ENCODE measurements around the gene CEP72.

CEP72 gene

DNA sequence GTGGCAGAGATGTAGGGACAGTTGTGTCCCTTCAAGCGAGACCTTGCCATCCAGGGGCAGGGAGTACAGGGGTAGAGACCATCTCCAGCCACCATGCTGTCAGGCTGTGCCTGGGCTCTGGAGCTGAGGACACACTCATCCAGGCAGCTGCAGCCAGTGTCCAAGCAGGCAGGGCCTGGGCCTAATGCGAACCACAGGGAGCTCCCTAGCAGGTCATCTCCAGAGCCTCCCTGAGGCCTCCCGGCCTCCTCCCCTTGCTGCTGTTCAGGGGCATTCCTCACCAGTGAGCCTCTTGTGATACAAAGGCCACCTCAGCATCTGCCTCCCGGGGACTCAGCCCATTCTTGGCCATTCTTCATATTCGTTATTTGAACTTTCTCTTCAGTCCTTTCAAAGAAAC is 46.0 kb downstream of the CEP72 start:
- Histone ChIP-seq H3K9me3 (ENCODE audit: control insufficient read depth, insufficient read depth, low read length) (no peaks in the 10 kb centered on the region), H3K27me3 (ENCODE audit: control insufficient read depth, low read length) (no peaks in the 10 kb centered on the region), H3K79me2 (ENCODE audit: control insufficient read depth, low read length) (no peaks in the 10 kb centered on the region), H3K36me3 (ENCODE audit: control insufficient read depth, low read length) (peaks cover 69% of the 10 kb centered on the region), H3K4me1 (ENCODE audit: control insufficient read depth, low read length) (no peaks in the 10 kb centered on the region), H3K4me2 (ENCODE audit: low read length) (no peak overlapping the region), H3K9me2 (replicated peaks; ENCODE audit: control insufficient read depth, low read length) (no peaks in the 10 kb centered on the region), H4K20me1 (ENCODE audit: control insufficient read depth, insufficient read depth, low read depth, low read length) (no peaks in the 10 kb centered on the region), H3K27ac (ENCODE audit: low read depth, low read length) (no peak overlapping the region), H3K4me3 (ENCODE audit: low read length) (no peak overlapping the region), H3F3A (ENCODE audit: control insufficient read depth, insufficient read depth) (no peaks in the 10 kb centered on the region)
- no peak for TF ChIP-seq EZH2phosphoT487 (IDR thresholded peaks at IDR 0.05; ENCODE audit: borderline replicate concordance, low read length)
- TF ChIP-seq, protein P1, sequence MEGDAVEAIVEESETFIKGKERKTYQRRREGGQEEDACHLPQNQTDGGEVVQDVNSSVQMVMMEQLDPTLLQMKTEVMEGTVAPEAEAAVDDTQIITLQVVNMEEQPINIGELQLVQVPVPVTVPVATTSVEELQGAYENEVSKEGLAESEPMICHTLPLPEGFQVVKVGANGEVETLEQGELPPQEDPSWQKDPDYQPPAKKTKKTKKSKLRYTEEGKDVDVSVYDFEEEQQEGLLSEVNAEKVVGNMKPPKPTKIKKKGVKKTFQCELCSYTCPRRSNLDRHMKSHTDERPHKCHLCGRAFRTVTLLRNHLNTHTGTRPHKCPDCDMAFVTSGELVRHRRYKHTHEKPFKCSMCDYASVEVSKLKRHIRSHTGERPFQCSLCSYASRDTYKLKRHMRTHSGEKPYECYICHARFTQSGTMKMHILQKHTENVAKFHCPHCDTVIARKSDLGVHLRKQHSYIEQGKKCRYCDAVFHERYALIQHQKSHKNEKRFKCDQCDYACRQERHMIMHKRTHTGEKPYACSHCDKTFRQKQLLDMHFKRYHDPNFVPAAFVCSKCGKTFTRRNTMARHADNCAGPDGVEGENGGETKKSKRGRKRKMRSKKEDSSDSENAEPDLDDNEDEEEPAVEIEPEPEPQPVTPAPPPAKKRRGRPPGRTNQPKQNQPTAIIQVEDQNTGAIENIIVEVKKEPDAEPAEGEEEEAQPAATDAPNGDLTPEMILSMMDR (IDR thresholded peaks at IDR 0.05; ENCODE audit: low read depth, low read length, poor library complexity, severe bottlenecking) = no peak

DNA sequence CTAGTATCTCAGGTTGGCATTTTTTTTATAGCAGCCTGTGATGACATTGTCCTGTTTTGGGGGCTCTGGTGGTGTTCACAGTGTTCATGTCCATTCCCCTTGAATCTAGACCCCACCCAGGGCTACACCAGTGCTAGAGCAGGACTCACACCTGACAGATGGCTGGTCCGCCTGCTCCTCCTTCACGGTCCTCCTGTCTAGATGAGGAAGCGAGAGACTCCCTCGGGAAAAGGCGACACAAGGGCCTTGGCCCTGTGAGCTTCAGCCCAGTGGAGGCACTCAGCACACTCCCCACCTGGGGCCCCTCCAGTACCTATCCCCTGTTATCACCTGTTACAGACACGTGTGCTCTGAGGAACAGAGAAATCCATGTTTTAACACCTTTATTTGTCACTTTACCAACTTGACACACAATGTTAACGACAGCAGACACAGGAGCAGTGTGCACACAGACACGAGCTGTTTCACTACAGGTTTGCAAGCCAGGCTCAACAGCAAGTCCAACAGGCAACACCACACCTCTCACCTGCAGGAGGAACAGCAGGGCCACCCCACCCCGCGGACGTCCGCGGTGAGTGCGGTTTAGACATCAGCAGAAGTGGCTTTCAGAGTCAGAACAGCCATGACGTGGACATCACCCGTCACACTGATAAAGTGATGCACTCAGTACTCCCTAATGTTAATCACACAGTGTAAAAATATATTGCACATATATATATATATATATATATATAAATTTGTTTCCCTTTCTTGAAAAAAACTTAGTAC is 47.5 kb downstream of the CEP72 start:
- Histone ChIP-seq H3K9me3 (ENCODE audit: control insufficient read depth, insufficient read depth, low read length) (no peaks in the 10 kb centered on the region), H3F3A (ENCODE audit: control insufficient read depth, insufficient read depth) (no peaks in the 10 kb centered on the region), H3K4me1 (ENCODE audit: control insufficient read depth, low read length) (no peaks in the 10 kb centered on the region), H3K4me3 (ENCODE audit: low read length) (no peak overlapping the region), H3K27ac (ENCODE audit: low read depth, low read length) (no peak overlapping the region), H3K9me2 (replicated peaks; ENCODE audit: control insufficient read depth, low read length) (no peaks in the 10 kb centered on the region), H3K36me3 (ENCODE audit: control insufficient read depth, low read length) (peaks cover 66% of the 10 kb centered on the region), H3K27me3 (ENCODE audit: control insufficient read depth, low read length) (no peaks in the 10 kb centered on the region), H4K20me1 (ENCODE audit: control insufficient read depth, insufficient read depth, low read depth, low read length) (no peaks in the 10 kb centered on the region), H3K4me2 (ENCODE audit: low read length) (no peak overlapping the region), H3K79me2 (ENCODE audit: control insufficient read depth, low read length) (no peaks in the 10 kb centered on the region)
- no peak for TF ChIP-seq EZH2phosphoT487 (IDR thresholded peaks at IDR 0.05; ENCODE audit: borderline replicate concordance, low read length)
- TF ChIP-seq, protein P1 (IDR thresholded peaks at IDR 0.05; ENCODE audit: low read depth, low read length, poor library complexity, severe bottlenecking) = no peak

DNA sequence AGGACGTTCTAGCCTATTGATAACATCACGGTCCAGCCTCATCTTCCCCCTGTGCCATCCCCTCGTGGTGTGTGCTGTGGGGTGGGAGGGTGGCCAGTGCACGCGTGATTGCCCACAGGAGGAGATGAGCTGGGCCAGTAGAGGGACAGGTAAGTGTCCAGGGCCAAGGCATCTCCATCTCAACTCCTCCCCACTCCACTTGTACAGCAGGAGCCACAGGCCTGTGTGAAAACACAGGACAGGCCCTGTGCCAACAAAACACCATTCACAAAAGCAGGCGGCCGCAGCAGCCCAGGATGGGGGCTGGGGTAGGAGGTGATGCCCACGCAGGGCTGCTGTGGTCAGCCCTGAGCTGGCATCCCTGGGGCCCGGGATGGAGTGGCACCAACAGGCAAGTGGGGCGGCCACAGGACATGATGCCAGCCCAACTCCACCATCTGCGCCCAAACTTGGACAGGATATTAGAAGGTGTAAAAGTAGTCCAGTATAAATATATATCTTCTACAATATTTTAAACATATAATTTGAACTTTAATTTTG is 48.4 kb downstream of the CEP72 start:
- Histone ChIP-seq H3K27ac (ENCODE audit: low read depth, low read length) (no peak overlapping the region), H3K27me3 (ENCODE audit: control insufficient read depth, low read length) (no peaks in the 10 kb centered on the region), H3K4me1 (ENCODE audit: control insufficient read depth, low read length) (no peaks in the 10 kb centered on the region), H3K4me3 (ENCODE audit: low read length) (no peak overlapping the region), H3K9me2 (replicated peaks; ENCODE audit: control insufficient read depth, low read length) (no peaks in the 10 kb centered on the region), H3K4me2 (ENCODE audit: low read length) (no peak overlapping the region), H3F3A (ENCODE audit: control insufficient read depth, insufficient read depth) (no peaks in the 10 kb centered on the region), H4K20me1 (ENCODE audit: control insufficient read depth, insufficient read depth, low read depth, low read length) (no peaks in the 10 kb centered on the region), H3K9me3 (ENCODE audit: control insufficient read depth, insufficient read depth, low read length) (no peaks in the 10 kb centered on the region), H3K36me3 (ENCODE audit: control insufficient read depth, low read length) (peaks cover 68% of the 10 kb centered on the region), H3K79me2 (ENCODE audit: control insufficient read depth, low read length) (no peaks in the 10 kb centered on the region)
- no peak for TF ChIP-seq EZH2phosphoT487 (IDR thresholded peaks at IDR 0.05; ENCODE audit: borderline replicate concordance, low read length)
- TF ChIP-seq, protein P1 (IDR thresholded peaks at IDR 0.05; ENCODE audit: low read depth, low read length, poor library complexity, severe bottlenecking) = no peak
